A673 (cell line): ENCODE results near the gene UGT1A1.

ENCODE experiments used
- EZH2 ChIP-seq: fragments of 200-600 bp; sonication (generic); IDR thresholded peaks from 2 replicates; pipeline ENCODE4 v1.6.1; 2017; ENCODE audit warnings: borderline replicate concordance, low read depth, mild to moderate bottlenecking, mixed read lengths, antibody characterized with exemption, low read length; ENCODE audit not compliant: poor library complexity, severe bottlenecking
- TF ChIP-seq, protein P1 (sequence below): fragments of 300-800, 200-600 bp; sonication (generic); conservative IDR thresholded peaks from 2 replicates; pipeline ENCODE4 v1.5.1; 2017; ENCODE audit warnings: low read depth, mild to moderate bottlenecking, antibody characterized with exemption, low read length, moderate library complexity, mixed read lengths

DNA sequence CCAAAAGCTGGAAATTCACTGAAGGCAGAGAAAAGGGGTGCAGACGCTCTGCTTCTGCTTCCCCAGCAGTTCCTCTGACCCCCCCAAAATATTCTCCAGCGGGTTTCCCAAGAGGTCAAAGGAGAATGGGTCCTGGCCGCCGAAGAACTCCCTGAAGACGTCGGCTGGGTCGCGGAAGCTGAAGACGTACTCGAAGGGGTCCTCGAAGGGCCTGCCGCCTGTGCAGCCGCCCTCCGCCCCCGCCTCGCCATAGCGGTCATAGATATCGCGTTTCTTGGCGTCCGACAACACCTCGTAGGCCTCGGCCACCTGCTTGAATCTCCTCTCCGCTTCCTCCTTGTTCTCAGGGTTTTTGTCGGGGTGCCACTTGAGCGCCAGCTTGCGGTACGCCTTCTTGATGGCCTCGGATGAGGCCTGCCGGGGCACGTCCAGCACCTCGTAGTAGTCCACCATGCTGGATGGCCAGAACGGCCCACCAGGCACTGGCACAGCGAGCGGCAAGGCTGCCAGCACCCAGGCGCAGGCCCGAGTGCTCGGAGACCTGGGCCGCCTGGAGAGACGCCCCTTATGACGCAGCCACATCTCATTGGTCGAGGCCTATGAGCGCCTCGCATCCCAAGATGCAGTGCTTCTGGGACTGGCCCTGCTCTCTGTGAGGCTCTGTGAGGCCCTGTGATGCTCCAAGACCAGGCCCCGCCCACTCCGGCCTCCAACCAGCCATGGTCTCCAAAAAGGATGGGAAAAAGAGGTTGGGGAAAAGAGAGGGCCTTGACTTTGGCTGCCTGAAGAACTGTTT is 16.4 kb upstream of the UGT1A1 start:
- TF ChIP-seq, protein P1, sequence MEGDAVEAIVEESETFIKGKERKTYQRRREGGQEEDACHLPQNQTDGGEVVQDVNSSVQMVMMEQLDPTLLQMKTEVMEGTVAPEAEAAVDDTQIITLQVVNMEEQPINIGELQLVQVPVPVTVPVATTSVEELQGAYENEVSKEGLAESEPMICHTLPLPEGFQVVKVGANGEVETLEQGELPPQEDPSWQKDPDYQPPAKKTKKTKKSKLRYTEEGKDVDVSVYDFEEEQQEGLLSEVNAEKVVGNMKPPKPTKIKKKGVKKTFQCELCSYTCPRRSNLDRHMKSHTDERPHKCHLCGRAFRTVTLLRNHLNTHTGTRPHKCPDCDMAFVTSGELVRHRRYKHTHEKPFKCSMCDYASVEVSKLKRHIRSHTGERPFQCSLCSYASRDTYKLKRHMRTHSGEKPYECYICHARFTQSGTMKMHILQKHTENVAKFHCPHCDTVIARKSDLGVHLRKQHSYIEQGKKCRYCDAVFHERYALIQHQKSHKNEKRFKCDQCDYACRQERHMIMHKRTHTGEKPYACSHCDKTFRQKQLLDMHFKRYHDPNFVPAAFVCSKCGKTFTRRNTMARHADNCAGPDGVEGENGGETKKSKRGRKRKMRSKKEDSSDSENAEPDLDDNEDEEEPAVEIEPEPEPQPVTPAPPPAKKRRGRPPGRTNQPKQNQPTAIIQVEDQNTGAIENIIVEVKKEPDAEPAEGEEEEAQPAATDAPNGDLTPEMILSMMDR, result no peak
- TF ChIP-seq EZH2, result no peak
